Right ventricle myocardium superior (tissue), 1 donor: ENCODE data around the gene ADAMTS19. TPM values are rescaled to one million over a fixed set of nuclear protein-coding genes. Genes with fewer than 3 reads are reported as not detected.

Experiments used
- ATAC-seq: fragments of 200-7000 bp; cut with Tn5 transposase; one replicate; pipeline ENCODE4 v1.9.1; 2020; ENCODE audit warnings: mild to moderate bottlenecking; ENCODE audit not compliant: poor library complexity
- DNase-seq: peaks from one replicate; pipeline ENCODE4 v3.0.0-alpha.2; 2020
- intact Hi-C: fragments of 100-400 bp; cut with DNase I; formaldehyde crosslinking; loops from one replicate; pipeline ENCODE4 v1.11.2; 2022
- total RNA-seq: library from RNA; stranded (reverse); fragmentation: NEBNext Ultra II Directional; extraction: Animal tissue kit (Norgen Biotek cat#: 25700); gene quantifications from one replicate; pipeline ENCODE4 v1.2.1, GENCODE V29; 2021
- donor health status: DM: no; HTN: yes; CAD: no; lungs with severe emphysema.

Gene ADAMTS19
- total RNA-seq, 1 donor from 2014 or later: 0.81 TPM

DNA sequence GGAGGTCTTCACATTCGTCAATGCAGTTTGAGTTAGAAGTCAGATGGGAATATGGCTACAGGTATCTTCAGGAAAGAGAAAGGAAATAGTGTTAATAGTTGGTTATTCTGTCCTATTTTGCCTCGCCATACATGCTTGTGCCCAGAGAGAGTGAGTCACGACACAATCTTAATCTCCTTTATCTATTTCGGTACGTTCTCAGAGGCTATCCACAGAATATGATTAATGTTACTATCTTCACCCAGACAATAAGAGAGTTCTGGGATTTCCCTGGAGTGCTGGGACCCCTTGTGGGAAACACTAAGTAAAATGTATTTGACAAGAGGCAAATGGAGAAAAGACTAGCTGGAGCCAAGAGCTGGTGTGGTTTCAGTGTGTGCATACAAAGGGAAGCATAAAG is 313.3 kb downstream of the ADAMTS19 start:
- intact Hi-C loops: no loop called here
- ATAC-seq (no peak), DNase-seq (no peak)

DNA sequence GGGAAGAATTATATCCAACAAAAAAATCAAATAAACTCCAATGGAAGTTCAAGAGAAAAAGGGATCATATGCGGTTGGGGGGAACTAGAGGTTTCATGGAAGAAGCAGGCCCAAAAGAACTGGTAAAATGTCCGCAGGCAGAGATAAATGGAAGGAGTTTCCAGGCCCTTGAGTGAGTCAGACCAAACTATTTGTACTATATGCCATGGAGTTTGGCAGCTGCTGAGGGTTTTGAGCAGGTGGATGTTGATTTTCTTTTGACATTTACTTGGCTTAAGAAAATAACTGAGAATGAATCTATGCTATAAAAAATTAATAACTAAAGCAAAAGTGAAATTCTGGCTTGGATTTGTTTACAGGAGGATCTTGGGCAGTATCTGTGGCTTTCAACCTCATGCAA is 321.5 kb downstream of the ADAMTS19 start:
- ATAC-seq (no peak), DNase-seq (no peak)
- intact Hi-C loops: no loop called here
